Mucosa of descending colon (tissue), 3 donors: ENCODE data around the gene MILR1. TPM values are rescaled to one million over a fixed set of nuclear protein-coding genes. Genes with fewer than 3 reads are reported as not detected.

Source experiments
- ATAC-seq: fragments of 200-7000 bp; cut with Tn5 transposase; one replicate; pipeline ENCODE4 v1.9.1; 2020; ENCODE audit warnings: mild to moderate bottlenecking, moderate library complexity
- DNase-seq, 3 donors: peaks; one replicate each; pipeline ENCODE4 v3.0.0-alpha.2; 2020
- H3K36me3 ChIP-seq: fragments of 200-600 bp; one replicate; pipeline ENCODE4 v1.8.0; 2021; ENCODE audit warnings: low read depth, mild to moderate bottlenecking
- H3K4me1 ChIP-seq: fragments of 200-600 bp; one replicate; pipeline ENCODE4 v1.8.0; 2021; ENCODE audit warnings: low read depth, mild to moderate bottlenecking
- H3K4me3 ChIP-seq: fragments of 200-600 bp; one replicate; pipeline ENCODE4 v1.8.0; 2021; ENCODE audit warnings: mild to moderate bottlenecking
- H3K9me3 ChIP-seq: fragments of 200-600 bp; one replicate; pipeline ENCODE4 v1.8.0; 2021; ENCODE audit warnings: mild to moderate bottlenecking
- CTCF ChIP-seq: fragments of 200-600 bp; IDR thresholded peaks from one replicate; pipeline ENCODE4 v1.8.0; 2022; ENCODE audit warnings: antibody characterized with exemption, mild to moderate bottlenecking
- intact Hi-C, 2 donors: fragments of 100-400 bp; cut with DNase I in 1 of 2; cut with micrococcal nuclease in 1 of 2; formaldehyde crosslinking; loops; one replicate each; pipeline versions ENCODE4 v1.11.0 to v1.11.1; 2022; cut with DNase I, micrococcal nuclease
- total RNA-seq, 3 donors: library from RNA; stranded (reverse); fragmentation: NEBNext Ultra II Directional in 2 of 3; extraction: Animal tissue kit (Norgen Biotek cat#: 25700) in 2 of 3; gene quantifications; one replicate each; pipeline versions ENCODE4 v1.2.1 to v1.2.4, GENCODE V29; 2021 to 2023
- donor health status: DM: no; HTN: no; CAD: no; lungs with moderate emphysema.
- donor health status: DM: no; HTN: no; CAD: no.
- donor health status: DM: no; HTN: yes; CAD: no.

MILR1 gene
- total RNA-seq, 3 donors from 2014 or later: 4.4 to 4.6 (median 4.6) TPM

- no peaks in the 10 kb centered on the region for H3K36me3 ChIP-seq
- H3K4me3 ChIP-seq: no peak overlapping the region
- no peak for TF ChIP-seq CTCF
- DNase-seq (no peak), ATAC-seq (no peak)
- no peaks in the 10 kb centered on the region for H3K9me3 ChIP-seq
- intact Hi-C loops: no loop called here
- no peaks in the 10 kb centered on the region for H3K4me1 ChIP-seq
Measured at GRCh38 chr17:64402469-64402868, 46.4 kb upstream of the MILR1 start.

- no peak overlapping the region for H3K4me3 ChIP-seq
- H3K36me3 ChIP-seq: no peaks in the 10 kb centered on the region
- no peaks in the 10 kb centered on the region for H3K9me3 ChIP-seq
- ATAC-seq (no peak), DNase-seq (no peak)
- intact Hi-C loops: no loop called here
- no peak for TF ChIP-seq CTCF
- no peaks in the 10 kb centered on the region for H3K4me1 ChIP-seq
Measured at GRCh38 chr17:64403881-64404460, 44.9 kb upstream of the MILR1 start.

- no peak for DNase-seq
- no peak for TF ChIP-seq CTCF
- Histone ChIP-seq H3K36me3 (no peaks in the 10 kb centered on the region), H3K9me3 (no peaks in the 10 kb centered on the region), H3K4me3 (no peak overlapping the region), H3K4me1 (no peaks in the 10 kb centered on the region)
- peak; percentile 45 for ATAC-seq
- intact Hi-C loops: no loop called here
Measured at GRCh38 chr17:64406321-64407200, 42.4 kb upstream of the MILR1 start.

GRCh38 chr17:64410750-64411490 is 38.0 kb upstream of the MILR1 start:
- no peak for ATAC-seq
- intact Hi-C loops: no loop called here
- H3K9me3 ChIP-seq: no peaks in the 10 kb centered on the region
- no peaks in the 10 kb centered on the region for H3K36me3 ChIP-seq
- DNase-seq: no peak
- H3K4me1 ChIP-seq: no peaks in the 10 kb centered on the region
- no peak overlapping the region for H3K4me3 ChIP-seq
- TF ChIP-seq CTCF: no peak

- no peaks in the 10 kb centered on the region for H3K9me3 ChIP-seq
- DNase-seq: peak; percentile 27 to 70 (median 43)
- no peaks in the 10 kb centered on the region for H3K4me1 ChIP-seq
- TF ChIP-seq CTCF: no peak
- no peaks in the 10 kb centered on the region for H3K36me3 ChIP-seq
- intact Hi-C loops: no loop called here
- no peak overlapping the region for H3K4me3 ChIP-seq
- ATAC-seq: peak; percentile 52
Measured at GRCh38 chr17:64411999-64412771, 36.7 kb upstream of the MILR1 start.
